ENCODE results near the gene FRMPD3. TPM values are rescaled to one million over a fixed set of nuclear protein-coding genes. Genes with fewer than 3 reads are reported as not detected.

Gene FRMPD3
- total RNA-seq, 4 donors from 2014 or later, result 0.27 TPM; not detected in 3

DNA sequence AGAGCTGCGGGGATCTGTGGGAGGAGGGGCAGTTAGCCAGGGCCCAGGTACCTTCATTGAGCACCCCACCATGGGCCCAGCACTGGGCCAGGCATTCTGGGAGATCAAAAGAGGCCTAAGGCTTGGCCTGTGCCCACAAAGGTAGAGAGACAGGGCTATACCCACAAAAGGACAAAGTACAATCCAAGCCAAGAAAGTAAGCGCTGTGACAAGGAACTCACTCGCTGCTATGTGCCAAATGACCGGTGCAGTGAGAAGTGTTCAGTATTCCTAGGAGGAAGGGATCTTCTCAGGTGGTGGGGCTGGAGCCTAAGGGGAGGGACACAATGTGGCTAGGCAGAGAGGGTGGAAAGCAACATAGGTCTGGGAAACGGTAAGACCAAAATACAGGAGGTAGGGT, 8.8 kb upstream of the FRMPD3 start:
- TF ChIP-seq, protein P1, sequence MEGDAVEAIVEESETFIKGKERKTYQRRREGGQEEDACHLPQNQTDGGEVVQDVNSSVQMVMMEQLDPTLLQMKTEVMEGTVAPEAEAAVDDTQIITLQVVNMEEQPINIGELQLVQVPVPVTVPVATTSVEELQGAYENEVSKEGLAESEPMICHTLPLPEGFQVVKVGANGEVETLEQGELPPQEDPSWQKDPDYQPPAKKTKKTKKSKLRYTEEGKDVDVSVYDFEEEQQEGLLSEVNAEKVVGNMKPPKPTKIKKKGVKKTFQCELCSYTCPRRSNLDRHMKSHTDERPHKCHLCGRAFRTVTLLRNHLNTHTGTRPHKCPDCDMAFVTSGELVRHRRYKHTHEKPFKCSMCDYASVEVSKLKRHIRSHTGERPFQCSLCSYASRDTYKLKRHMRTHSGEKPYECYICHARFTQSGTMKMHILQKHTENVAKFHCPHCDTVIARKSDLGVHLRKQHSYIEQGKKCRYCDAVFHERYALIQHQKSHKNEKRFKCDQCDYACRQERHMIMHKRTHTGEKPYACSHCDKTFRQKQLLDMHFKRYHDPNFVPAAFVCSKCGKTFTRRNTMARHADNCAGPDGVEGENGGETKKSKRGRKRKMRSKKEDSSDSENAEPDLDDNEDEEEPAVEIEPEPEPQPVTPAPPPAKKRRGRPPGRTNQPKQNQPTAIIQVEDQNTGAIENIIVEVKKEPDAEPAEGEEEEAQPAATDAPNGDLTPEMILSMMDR (IDR thresholded peaks at IDR 0.05), result no peak
- no peak for DNase-seq
- no peaks in the 10 kb centered on the region for H3K27me3 ChIP-seq
- H3K4me1 ChIP-seq, result no peaks in the 10 kb centered on the region
- H3K9me3 ChIP-seq, result no peaks in the 10 kb centered on the region
- H3K4me3 ChIP-seq, result no peak overlapping the region
- H3K36me3 ChIP-seq, result no peaks in the 10 kb centered on the region
- no peak overlapping the region for H3K27ac ChIP-seq

DNA sequence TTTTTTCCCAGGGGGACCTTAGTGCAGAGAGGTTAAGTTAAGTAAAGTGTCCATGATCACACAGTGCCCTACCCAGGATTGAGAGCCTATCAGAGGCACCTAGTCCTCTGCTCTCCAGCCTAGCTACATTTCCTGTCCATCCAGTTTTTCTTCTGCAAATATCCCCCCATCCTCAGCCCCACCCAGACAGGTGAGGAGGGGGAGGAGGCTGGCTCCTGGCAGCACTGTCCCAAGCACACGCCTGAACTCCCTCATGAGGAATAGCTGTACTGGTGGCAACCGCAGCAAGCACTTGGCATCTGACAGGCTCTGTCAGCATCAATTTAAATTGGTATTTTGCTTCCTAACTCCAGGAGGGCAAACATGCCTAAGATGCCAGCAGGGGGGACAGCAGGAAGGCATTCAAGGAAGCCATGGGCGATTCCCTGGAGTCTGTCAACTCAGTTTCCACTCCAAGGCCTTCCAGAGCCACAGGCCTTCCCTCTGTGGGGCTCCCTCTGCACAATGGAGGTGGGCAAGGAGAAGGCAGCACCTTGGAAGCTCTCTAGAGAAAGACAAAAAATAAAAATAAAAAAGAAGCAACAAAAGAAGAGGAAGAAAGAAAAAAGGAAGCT, 6.4 kb upstream of the FRMPD3 start:
- TF ChIP-seq POLR2A (IDR thresholded peaks at IDR 0.05), result no peak
- TF ChIP-seq, protein P1 (IDR thresholded peaks at IDR 0.05), result no peak
- DNase-seq, result no peak
- no peaks in the 10 kb centered on the region for H3K36me3 ChIP-seq
- H3K27me3 ChIP-seq, result no peaks in the 10 kb centered on the region
- H3K9me3 ChIP-seq, result no peaks in the 10 kb centered on the region
- no peak overlapping the region for H3K4me3 ChIP-seq
- no peak overlapping the region for H3K27ac ChIP-seq
- H3K4me1 ChIP-seq, result no peaks in the 10 kb centered on the region

DNA sequence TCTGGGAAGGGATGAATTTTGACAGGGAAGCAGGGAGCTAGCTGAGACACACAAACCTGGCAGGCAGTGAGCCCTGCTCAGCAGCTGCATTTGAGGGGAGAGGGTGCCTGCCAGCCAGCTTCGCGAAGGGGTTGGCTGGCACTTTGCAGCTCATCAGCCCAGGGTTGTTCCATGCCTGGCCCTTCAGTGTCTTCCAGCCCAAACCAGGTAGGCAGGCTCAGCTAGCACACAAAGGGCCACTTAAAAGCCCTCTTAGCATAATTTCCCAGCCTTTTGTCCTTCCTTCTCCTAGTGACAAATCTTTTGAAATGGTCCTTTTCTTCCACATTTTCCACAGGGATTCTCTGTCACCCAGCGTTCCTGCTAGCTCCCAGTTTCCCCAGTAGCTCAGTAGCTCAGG, 4.3 kb upstream of the FRMPD3 start:
- no peak for TF ChIP-seq POLR2A (IDR thresholded peaks at IDR 0.05)
- TF ChIP-seq, protein P1 (IDR thresholded peaks at IDR 0.05), result no peak
- Histone ChIP-seq H3K4me3 (no peak overlapping the region), H3K36me3 (no peaks in the 10 kb centered on the region), H3K9me3 (no peaks in the 10 kb centered on the region), H3K4me1 (no peaks in the 10 kb centered on the region), H3K27me3 (no peaks in the 10 kb centered on the region), H3K27ac (no peak overlapping the region)
- no peak for DNase-seq

DNA sequence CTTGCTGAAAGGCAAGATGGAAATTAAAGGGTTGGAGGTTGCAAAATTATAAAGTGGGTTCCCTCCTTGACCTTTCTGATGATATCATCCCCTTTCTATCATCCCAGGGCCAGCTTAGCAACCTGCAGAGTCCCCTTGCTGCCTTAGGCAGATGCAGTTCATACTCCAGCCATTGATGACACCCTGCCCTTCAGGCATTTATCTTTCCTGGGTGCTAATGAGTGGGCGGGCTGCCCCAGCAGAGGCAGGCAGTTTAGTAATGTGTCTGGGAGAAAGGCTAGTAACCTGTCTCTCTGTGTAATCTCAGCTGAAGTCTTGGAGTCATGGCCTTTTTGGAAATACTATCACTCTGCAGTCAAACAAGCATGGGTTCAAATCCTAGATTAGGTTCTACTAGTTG, 3.8 kb upstream of the FRMPD3 start:
- Histone ChIP-seq H3K4me1 (no peaks in the 10 kb centered on the region), H3K36me3 (no peaks in the 10 kb centered on the region), H3K27ac (no peak overlapping the region), H3K9me3 (no peaks in the 10 kb centered on the region), H3K27me3 (no peaks in the 10 kb centered on the region), H3K4me3 (no peak overlapping the region)
- no peak for DNase-seq
- TF ChIP-seq, protein P1 (IDR thresholded peaks at IDR 0.05), result no peak
- no peak for TF ChIP-seq POLR2A (IDR thresholded peaks at IDR 0.05)

DNA sequence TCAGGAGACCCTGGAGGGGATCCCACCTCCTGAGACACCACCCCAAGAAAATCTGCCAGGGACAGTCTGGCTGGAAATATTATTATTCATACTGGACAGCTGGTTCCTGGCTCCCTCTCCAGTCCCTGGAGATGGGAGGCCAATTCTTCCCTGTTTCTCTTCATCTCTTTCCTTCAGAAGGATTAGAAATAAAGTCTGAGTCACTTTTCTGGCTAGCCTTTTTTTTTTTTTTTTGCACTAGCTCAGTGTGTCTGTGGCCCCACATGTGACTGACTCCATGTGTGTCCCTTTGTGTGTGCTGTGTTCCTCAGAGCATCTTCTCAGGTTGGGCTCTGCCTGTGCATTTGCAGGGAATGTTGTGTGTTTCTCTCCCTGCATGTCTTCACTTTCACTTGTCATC, 1.8 kb upstream of the FRMPD3 start:
- no peak for TF ChIP-seq POLR2A (IDR thresholded peaks at IDR 0.05)
- TF ChIP-seq, protein P1 (IDR thresholded peaks at IDR 0.05), result no peak
- Histone ChIP-seq H3K4me1 (no peaks in the 10 kb centered on the region), H3K27me3 (no peaks in the 10 kb centered on the region), H3K4me3 (no peak overlapping the region), H3K36me3 (no peaks in the 10 kb centered on the region), H3K27ac (no peak overlapping the region), H3K9me3 (no peaks in the 10 kb centered on the region)
- no peak for DNase-seq

GRCh38 chrX:107448625-107448997, 841 bp upstream of the FRMPD3 start:
- H3K9me3 ChIP-seq, result no peaks in the 10 kb centered on the region
- H3K27me3 ChIP-seq, result no peaks in the 10 kb centered on the region
- TF ChIP-seq POLR2A (IDR thresholded peaks at IDR 0.05), result no peak
- TF ChIP-seq, protein P1 (IDR thresholded peaks at IDR 0.05), result no peak
- no peak for DNase-seq
- no peaks in the 10 kb centered on the region for H3K4me1 ChIP-seq
- H3K4me3 ChIP-seq, result peak overlapping the region in 1 of 4 donors; percentile 48
- no peaks in the 10 kb centered on the region for H3K36me3 ChIP-seq
- H3K27ac ChIP-seq, result no peak overlapping the region

Data from Peyer's patch (tissue), 4 donors.